Gastrocnemius medialis (tissue), 4 donors: Measurements from ENCODE around the gene LSS. TPM values are rescaled to one million over a fixed set of nuclear protein-coding genes. Genes with fewer than 3 reads are reported as not detected.
A peak's percentile ranks its signal among the peaks of the same experiment; 100 is the strongest.

Source experiments
- ATAC-seq, 2 donors: fragments of 150-250 bp; one replicate each; pipeline ENCODE4 v1.9.1; 2016
- DNase-seq, 2 donors: peaks; one replicate each; pipeline ENCODE4 v3.0.0-alpha.2; 2019
- H3K27ac ChIP-seq, 4 donors: fragments of 200-600 bp; sonication (generic); 1 replicate in 1 of 4; 2 replicates in 3 of 4; pipeline ENCODE4 v1.5.1; 2016 to 2018; ENCODE audit warnings: mild to moderate bottlenecking in 2 of 4, moderate library complexity in 1 of 4
- H3K27me3 ChIP-seq, 3 donors: fragments of 200-600 bp; sonication (generic) in 2 of 3; 1 replicate in 1 of 3; 2 replicates in 2 of 3; pipeline versions ENCODE4 v1.5.1 to v1.6.0; 2016 to 2019; ENCODE audit warnings: mild to moderate bottlenecking in 1 of 3, moderate library complexity in 1 of 3
- H3K36me3 ChIP-seq, 2 donors: fragments of 200-600 bp; sonication (generic) in 1 of 2; one replicate each; pipeline ENCODE4 v1.5.1; 2017 to 2018
- H3K4me1 ChIP-seq, 2 donors: fragments of 200-600 bp; sonication (generic) in 1 of 2; one replicate each; pipeline ENCODE4 v1.5.1; 2016 to 2017; ENCODE audit warnings: mild to moderate bottlenecking in 2 of 2
- H3K4me3 ChIP-seq, 4 donors: fragments of 200-600 bp; sonication (generic) in 3 of 4; 1 replicate in 1 of 4; 2 replicates in 3 of 4; pipeline ENCODE4 v1.5.1; 2016 to 2019; ENCODE audit warnings: mild to moderate bottlenecking in 2 of 4
- H3K9me3 ChIP-seq, 3 donors: fragments of 200-600 bp; sonication (generic) in 2 of 3; 1 replicate in 1 of 3; 2 replicates in 2 of 3; pipeline ENCODE4 v1.5.1; 2016 to 2019
- POLR2A ChIP-seq, 2 donors: fragments of 450-650 bp; IDR thresholded peaks; one replicate each; pipeline ENCODE4 v1.6.1; 2017; ENCODE audit warnings: antibody characterized with exemption in 2 of 2, mild to moderate bottlenecking in 2 of 2, moderate library complexity in 2 of 2
- in situ Hi-C, 4 donors: fragments of 200-750 bp; cut with MboI; loops; one replicate each; pipeline versions ENCODE4 v1.15.0 to v1.8.0; 2017; ENCODE audit warnings: low sequenced_read_pairs in 4 of 4
- intact Hi-C: fragments of 100-400 bp; cut with DNase I; formaldehyde crosslinking; loops from one replicate; pipeline ENCODE4 v1.15.1; 2023; ENCODE audit warnings: low total_unique reads
- total RNA-seq, 4 donors: library from RNA; depleted of rRNA; stranded (reverse); fragments of >200 nt; gene quantifications; one replicate each; pipeline versions ENCODE4 v1.1.0 to v1.2.3, GENCODE V29; 2016
- TF ChIP-seq, protein P1 (sequence below), 5 experiments: fragments of 450-650 bp in 3 of 5; fragments of 200-600 bp in 2 of 5; sonication (generic) in 2 of 5; IDR thresholded peaks in 4 of 5; conservative IDR thresholded peaks in 1 of 5; 1 replicate in 4 of 5; 2 replicates in 1 of 5; pipeline ENCODE4 v1.5.1; 2016 to 2019; ENCODE audit warnings: antibody characterized with exemption in 5 of 5, mild to moderate bottlenecking in 3 of 5, moderate library complexity in 3 of 5

Gene LSS
- total RNA-seq, 4 donors from 2014 or later, result 26.4 to 47.2 (median 32.7) TPM

DNA sequence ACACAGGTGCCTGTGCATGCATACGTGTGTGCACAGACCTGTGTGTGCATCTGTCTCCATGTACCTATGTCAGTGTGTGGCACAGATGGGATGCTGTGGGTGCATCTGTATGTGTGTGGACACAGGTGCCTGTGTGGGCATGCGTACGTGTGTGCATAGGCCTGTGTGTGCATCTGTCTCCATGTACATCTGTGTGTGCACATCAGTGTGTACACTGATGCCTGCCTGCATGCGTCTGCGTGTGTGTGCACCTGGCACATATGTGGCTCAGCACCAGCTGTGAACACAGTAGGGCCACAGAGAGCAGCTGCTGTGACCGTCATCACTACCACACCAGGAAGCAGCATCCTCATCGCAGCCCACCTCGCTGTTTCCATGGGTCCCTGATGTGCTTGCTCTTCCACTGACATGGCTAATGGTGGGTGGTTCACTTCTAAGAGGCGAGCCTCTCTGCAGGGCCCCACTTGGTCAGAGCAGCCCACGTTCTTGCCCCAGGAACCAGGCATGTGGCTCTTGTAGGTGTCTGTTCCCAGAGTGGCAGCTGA, 34.7 kb downstream of the LSS start:
- no peaks in the 10 kb centered on the region for H3K9me3 ChIP-seq
- intact Hi-C loops (no loop called here), in situ Hi-C loops (no loop called here)
- H3K27ac ChIP-seq, result no peak overlapping the region
- peaks cover 0 to 48% of the 10 kb centered on the region in 2 donors for H3K36me3 ChIP-seq
- TF ChIP-seq, protein P1, sequence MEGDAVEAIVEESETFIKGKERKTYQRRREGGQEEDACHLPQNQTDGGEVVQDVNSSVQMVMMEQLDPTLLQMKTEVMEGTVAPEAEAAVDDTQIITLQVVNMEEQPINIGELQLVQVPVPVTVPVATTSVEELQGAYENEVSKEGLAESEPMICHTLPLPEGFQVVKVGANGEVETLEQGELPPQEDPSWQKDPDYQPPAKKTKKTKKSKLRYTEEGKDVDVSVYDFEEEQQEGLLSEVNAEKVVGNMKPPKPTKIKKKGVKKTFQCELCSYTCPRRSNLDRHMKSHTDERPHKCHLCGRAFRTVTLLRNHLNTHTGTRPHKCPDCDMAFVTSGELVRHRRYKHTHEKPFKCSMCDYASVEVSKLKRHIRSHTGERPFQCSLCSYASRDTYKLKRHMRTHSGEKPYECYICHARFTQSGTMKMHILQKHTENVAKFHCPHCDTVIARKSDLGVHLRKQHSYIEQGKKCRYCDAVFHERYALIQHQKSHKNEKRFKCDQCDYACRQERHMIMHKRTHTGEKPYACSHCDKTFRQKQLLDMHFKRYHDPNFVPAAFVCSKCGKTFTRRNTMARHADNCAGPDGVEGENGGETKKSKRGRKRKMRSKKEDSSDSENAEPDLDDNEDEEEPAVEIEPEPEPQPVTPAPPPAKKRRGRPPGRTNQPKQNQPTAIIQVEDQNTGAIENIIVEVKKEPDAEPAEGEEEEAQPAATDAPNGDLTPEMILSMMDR (IDR thresholded peaks at IDR 0.05 in 4 of 5, conservative IDR thresholded peaks at IDR 0.05 in 1 of 5), result no peak
- TF ChIP-seq POLR2A (IDR thresholded peaks at IDR 0.05), result no peak
- H3K4me3 ChIP-seq, result no peak overlapping the region
- DNase-seq, result no peak
- H3K27me3 ChIP-seq, result no peaks in the 10 kb centered on the region
- ATAC-seq, result no peak
- peaks cover 12 to 19% of the 10 kb centered on the region in 2 donors for H3K4me1 ChIP-seq

DNA sequence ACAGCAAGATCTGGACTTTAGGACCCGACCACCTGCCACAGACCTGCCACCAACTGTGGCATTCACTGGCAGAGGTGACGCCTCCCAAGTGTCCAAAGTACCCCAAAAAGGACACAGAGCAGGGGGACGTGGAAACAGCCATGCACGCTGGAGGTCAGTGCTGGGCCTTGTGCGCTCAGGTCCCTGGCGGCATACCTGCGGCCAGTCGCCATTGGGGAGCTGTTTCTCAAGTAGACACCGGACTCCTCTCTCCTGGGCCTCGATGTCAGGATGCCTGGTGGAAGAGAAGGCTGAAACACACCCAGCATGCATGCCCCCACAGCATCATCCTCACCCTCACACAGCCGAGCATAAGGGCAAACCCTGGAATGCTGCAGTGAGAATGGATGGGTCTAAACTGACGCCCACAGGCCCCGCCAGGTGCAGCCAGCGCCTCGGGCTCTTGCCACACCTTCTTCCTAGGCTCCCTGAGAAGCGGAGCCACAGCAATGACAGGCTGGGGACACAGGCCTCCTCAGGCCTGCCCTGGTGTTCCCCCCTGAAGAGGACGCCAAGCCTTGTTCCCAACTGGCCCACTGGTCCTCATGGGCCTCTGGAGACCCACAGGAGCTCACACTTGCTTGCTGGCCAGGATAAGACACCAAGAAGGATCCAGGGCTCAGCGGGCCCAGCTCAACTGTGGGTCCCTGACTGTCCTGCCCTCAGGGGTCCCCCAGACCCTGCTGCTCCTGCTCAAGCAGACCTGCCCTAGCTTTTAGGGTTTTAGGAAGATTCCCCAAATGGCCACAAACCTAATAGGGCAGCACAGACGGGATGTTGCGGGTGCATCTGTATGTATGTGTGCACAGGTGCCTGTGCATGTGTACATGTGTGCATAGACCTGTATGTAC, 36.6 kb downstream of the LSS start:
- in situ Hi-C loops, result no loop called here
- ATAC-seq (no peak), DNase-seq (no peak)
- TF ChIP-seq, protein P1 (IDR thresholded peaks at IDR 0.05 in 4 of 5, conservative IDR thresholded peaks at IDR 0.05 in 1 of 5), result no peak
- TF ChIP-seq POLR2A (IDR thresholded peaks at IDR 0.05), result no peak
- H3K36me3 ChIP-seq, result peaks cover 0 to 43% of the 10 kb centered on the region in 2 donors
- intact Hi-C loops, result no loop called here
- no peak overlapping the region for H3K4me3 ChIP-seq
- H3K4me1 ChIP-seq, result peaks cover 22 to 34% of the 10 kb centered on the region in 2 donors
- H3K27ac ChIP-seq, result peak overlapping the region in 3 of 4 donors; percentile 48 to 90 (median 90)
- no peaks in the 10 kb centered on the region for H3K27me3 ChIP-seq
- no peaks in the 10 kb centered on the region for H3K9me3 ChIP-seq

DNA sequence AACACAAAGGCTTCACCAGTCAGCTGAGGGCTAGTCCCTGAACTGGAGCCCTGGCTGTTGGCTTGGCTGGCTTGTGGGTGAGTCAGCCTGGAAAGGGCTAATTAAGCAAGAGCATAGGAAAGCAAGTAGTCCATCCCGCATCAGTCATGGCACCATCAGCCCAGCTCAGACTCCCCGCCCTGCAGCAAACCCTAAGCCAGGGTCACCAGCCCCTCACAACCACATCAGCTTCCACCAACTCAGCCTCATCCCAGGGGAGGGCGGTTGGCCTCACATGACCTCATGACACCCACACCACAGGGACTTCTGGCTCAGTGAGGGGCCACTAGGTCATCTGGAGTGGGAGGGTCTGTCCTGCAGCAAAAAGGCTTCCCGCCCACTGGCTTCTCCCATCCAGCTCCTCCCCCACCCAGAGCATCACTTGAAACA, 37.3 kb downstream of the LSS start:
- ATAC-seq, result peak; percentile 69 to 71
- no peaks in the 10 kb centered on the region for H3K9me3 ChIP-seq
- H3K27ac ChIP-seq, result peak overlapping the region; percentile 59 to 90 (median 90)
- in situ Hi-C loops, result no loop called here
- intact Hi-C loops, result no loop called here
- no peaks in the 10 kb centered on the region for H3K27me3 ChIP-seq
- peak; percentile 57 to 80 for DNase-seq
- no peak for TF ChIP-seq POLR2A (IDR thresholded peaks at IDR 0.05)
- no peak overlapping the region for H3K4me3 ChIP-seq
- peaks cover 22 to 34% of the 10 kb centered on the region in 2 donors for H3K4me1 ChIP-seq
- peaks cover 0 to 39% of the 10 kb centered on the region in 2 donors for H3K36me3 ChIP-seq

DNA sequence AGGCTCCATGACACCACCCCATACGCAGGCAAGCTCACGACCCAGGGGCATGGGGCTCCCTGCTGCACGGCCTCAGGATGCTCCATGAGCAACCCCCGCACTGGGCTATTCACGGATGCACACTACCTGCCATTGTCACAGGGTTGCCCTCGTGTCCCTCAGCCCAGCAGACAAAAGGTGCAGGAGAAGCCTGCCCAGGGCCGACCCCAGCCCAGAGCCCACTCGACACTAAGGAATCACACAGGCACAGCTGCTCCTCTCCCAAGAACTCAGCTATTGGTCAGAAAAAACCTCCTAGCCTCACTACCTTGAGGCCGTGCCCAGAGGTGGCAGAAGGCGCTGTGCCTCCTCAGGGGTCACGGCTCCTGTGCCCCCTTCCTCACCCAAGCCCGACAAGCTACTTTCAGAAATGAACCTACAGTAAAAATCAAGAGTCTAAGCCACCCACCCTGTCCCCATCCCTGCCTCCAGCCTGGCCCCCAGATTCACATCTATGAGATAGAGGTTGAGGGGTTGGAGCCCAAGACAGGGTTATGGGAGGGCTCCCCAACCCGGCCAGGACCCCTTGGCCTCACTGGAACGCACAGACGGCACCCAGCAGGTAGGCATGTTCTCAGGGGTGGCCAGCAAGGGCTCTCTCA, 38.0 kb downstream of the LSS start:
- no peak for DNase-seq
- in situ Hi-C loops, result no loop called here
- Histone ChIP-seq H3K27ac (peak overlapping the region; percentile 89 to 90 (median 90)), H3K9me3 (no peaks in the 10 kb centered on the region), H3K4me1 (peaks cover 22 to 34% of the 10 kb centered on the region in 2 donors), H3K4me3 (no peak overlapping the region), H3K36me3 (peaks cover 0 to 32% of the 10 kb centered on the region in 2 donors), H3K27me3 (no peaks in the 10 kb centered on the region)
- ATAC-seq, result no peak
- intact Hi-C loops, result no loop called here
- TF ChIP-seq, protein P1 (IDR thresholded peaks at IDR 0.05 in 4 of 5, conservative IDR thresholded peaks at IDR 0.05 in 1 of 5), result no peak
- TF ChIP-seq POLR2A (IDR thresholded peaks at IDR 0.05), result no peak
